NK-92 (cell line): ENCODE results near the gene NMRK2.
"Not testable (repeated sequence)": the region's sequence is repeated elsewhere in the genome, so short reads cannot be mapped to it uniquely, and the experiment has no call there.

Experiments
- DNase-seq: peaks from one replicate; lab custom pipeline; 2025; ENCODE audit not compliant: unreplicated experiment; lab: John Stamatoyannopoulos, UW

The NMRK2 gene

DNA sequence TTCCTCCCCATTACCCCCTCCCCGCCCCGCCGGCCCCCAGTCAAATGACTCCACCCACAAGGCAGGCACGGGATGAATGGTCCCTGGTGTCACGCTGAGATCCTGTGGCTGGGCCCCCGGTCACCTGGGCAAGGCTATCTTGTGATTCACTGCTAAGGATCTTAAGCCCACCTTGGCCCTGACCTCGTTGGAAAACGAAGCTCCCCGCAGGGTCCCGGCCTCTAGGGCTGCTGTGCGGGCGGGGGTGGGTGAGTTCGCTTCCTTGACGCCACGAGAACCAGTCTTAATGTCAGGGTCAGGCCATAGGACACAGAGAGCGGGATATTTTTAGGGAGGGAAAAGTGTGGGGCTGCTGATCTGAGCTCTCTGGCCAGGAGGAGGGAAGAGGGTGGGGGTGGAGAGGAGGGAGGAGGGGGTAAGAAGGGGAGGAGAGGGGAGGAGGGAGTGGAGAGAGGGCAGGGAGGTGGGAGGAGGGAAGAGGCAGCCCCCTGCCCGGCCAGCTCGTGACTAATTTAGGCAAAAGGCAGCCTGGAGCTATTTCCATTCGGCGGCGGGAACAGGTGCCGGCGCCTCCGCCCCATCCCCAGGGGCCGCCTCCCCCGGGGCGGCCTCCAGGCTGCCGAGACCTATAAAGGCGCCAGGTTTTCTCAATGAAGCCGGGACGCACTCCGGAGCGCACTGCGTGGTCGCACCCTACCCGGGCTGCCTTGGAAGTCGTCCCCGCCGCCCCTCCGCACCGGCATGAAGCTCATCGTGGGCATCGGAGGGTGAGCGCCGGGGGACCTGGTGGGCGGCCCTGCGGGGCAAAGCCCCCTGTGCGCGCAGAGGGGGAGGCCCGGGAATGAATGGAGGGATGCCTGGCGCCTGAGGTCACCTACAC, at the start of gene NMRK2:
Gene NMRK2, plus strand, starts transcription at position 139 of the 880 bp plus-strand sequence. Its CDS starts 603 bp downstream, at position 742.
- DNase-seq = no peak

- DNase-seq = no peak
Measured at GRCh38 chr19:3890591-3890990, 42.3 kb upstream of the NMRK2 start.

DNA sequence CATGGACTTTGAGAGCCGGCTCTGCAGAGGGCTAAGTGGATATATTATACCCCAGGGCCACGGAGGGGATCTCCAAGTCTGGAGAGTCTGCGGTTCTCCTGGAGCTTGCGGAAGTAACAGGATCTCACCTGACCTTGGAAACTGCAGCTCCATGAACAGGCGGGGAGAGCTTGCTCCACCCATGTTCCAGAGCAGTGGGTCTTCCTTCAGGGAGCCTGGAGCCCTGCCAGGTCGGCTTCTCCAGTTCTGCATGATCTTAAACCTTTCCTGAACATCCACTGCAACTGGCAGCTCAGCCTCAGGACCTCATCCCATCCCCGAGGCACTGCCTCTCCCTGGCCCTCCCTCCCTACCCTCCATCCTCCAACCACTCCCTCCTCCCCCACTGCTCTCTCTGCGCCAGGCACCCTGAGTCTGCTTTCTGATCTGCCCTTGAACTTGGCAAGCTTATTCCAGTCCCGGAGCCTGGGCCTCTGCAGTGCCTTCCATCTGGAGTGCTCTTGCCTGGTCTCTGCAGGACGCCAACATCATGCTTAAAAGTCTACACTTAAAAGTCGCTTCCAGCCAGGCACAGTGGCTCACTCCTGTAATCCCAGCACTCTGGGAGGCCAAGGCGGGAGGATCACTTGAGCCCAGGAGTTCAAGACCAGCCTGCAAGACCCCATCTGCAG, 39.2 kb upstream of the NMRK2 start:
- no peak for DNase-seq

DNA sequence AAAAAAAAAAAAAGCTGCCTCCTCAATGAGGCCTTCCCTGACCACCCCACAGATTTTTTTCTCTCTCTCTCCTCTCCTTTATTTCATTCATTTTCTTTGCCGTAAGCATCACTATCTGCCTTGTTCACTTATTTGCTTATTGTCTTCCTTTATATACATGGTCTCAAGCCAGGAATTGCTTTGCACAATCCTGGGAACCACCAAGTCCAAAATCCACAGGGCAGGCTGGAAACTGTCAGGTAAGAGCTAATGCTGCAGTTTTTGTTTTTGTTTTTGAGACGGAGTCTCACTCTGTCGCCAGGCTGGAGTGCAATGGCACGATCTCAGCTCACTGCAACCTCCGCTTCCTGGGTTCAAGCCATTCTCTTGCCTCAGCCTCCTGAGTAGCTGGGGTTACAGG, 37.9 kb upstream of the NMRK2 start:
- DNase-seq = not testable (repeated sequence)

- no peak for DNase-seq
Measured at GRCh38 chr19:3895788-3896187, 37.1 kb upstream of the NMRK2 start.

GRCh38 chr19:3897936-3898335, 34.9 kb upstream of the NMRK2 start:
- DNase-seq = no peak

GRCh38 chr19:3898426-3898825, 34.4 kb upstream of the NMRK2 start:
- no peak for DNase-seq

GRCh38 chr19:3899531-3900294, 33.2 kb upstream of the NMRK2 start:
- no peak for DNase-seq

DNA sequence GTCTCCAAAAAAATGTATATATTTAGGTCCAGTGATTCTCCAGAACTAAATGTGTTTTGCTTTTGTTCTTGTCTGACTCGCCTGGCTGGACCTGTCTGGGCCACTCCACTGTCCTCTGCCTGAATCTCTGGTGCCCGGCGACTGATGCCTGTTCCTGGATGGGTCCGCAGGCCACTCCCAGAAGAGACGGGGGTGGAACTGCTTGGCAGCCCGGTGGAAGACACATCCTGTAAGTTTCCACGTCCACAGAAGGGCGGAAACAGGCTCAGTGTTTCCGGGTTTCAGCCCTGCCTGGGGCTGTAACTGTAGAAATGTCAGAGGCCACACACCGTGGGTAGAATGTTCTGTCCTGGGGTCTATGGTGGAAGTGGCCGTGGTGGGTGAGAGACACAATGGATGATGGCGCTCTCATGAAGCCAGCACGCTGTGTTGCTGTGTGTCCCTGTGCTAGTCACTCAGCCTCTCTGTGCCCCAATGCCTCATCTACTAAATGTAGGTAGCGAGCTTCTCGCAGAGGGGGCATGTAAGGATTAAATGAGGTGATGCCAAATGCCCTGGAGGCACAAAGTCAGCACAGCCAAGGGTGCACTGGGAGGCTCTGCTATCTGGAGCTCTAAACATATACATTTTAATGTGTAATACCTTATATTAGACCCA, 30.4 kb upstream of the NMRK2 start:
- no peak for DNase-seq

DNA sequence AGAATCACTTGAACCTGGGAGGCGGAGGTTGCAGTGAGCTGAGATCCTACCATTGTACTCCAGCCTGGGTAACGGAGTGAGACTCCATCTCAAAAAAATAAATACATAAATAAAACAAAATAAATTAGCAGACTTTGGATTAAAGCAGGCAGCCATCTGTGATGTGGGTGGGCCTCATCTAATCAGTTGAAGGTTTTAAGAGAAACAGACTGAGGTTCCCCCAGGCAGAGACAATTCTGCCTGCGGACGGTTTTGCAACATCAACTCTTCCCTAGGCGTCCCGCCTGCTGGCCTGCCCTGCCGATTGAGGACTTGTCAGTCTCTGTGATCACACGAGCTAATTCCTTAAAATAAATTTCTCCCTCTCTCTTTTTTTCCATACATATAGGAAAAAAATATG, 28.6 kb upstream of the NMRK2 start:
- DNase-seq = no peak

GRCh38 chr19:3907626-3908265, 25.1 kb upstream of the NMRK2 start:
- no peak for DNase-seq

DNA sequence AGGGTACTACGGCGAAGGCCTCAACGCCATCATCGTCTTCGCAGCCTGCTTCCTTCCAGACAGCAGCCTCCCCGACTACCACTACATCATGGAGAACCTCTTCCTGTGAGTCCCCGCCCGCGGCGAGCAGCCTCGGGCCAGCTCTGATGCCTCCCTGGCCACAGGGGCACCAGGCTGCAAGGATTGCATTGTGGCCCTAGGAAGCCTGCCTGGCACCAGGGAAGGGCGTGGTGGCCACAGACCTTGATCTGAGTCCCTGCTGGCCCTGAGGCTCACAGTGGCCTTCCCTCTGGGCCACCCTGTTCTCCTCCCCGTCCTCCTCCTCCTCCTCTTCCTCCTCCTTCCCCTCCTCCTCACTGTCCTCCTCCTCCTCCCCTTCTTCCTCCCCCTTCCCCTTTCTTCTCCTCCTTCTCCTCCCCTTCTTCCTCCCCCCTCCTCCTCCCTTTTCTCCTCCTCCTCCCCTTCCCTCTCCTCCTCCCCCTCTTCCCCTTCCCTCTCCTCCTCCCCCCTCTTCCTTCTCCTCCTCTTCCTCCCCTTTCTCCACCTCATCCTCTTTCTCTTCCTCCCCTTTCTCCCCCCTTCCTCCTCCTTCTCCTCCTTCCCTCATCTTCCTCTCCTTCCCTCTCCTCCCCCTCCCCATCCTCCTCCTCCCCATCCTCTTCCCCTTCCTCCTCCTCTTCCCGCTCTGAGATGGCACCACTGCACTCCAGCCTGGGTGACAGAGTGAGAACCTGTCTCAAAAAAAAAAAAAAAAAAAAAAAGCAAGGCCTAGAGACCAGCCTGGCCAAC, 24.4 kb upstream of the NMRK2 start:
- no peak for DNase-seq

DNA sequence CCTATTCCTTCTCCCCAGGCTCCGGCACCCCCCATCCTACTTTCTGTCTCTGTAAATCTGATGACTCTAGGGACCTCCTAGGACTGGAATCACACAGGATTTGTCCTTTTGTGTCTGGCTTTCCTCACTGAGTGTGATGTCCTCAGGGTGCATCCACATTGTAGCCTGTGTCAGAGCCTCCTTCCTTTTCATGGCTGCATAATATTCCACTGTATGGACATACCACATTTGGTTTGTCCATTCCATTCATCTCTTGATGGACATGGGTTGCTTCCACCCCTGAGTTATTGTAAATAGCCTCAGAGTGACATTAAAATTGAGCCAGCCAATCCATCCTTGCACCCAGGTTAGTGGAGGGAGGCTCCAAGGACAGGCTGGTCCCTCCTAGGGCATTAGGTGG, 22.8 kb upstream of the NMRK2 start:
- DNase-seq = no peak

DNA sequence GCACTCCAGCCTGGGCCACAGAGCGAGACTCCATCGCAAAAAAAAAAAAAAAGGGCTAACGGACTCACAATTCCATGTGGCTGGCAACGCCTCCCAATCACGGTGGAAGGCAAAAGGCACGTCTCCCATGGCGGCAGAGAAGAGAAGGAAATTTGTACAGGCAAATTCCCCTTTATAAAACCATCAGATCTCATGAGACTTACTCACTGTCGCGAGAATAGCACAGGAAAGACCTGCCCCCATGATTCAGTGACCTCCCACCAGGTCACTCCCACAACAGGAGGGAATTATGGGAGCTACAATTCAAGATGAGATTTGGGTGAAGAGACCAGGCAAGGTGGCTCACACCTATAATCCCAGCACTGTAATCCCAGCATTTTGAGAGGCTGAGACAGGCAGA, 18.7 kb upstream of the NMRK2 start:
- no peak for DNase-seq

DNA sequence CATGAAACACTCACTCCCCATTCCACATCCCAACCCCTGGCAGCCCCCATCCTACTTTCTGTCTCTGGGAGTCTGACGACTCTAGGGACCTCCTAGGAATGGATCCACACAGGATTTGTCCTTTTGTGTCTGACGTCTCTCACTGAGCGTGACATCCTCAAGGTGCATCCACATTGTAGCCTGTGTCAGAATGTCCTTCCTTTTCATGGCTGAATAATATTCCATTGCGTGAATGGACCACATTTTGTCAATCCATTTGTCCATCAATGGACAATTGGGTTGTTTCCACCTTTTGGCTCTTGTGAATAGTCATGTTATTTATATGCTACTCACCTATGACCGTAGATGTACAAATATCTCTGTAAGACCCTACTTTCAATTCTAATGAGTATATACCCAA, 16.8 kb upstream of the NMRK2 start:
- no peak for DNase-seq

- no peak for DNase-seq
Measured at GRCh38 chr19:3919793-3920192, 13.1 kb upstream of the NMRK2 start.

- no peak for DNase-seq
Measured at GRCh38 chr19:3923096-3923758, 9.6 kb upstream of the NMRK2 start.

DNA sequence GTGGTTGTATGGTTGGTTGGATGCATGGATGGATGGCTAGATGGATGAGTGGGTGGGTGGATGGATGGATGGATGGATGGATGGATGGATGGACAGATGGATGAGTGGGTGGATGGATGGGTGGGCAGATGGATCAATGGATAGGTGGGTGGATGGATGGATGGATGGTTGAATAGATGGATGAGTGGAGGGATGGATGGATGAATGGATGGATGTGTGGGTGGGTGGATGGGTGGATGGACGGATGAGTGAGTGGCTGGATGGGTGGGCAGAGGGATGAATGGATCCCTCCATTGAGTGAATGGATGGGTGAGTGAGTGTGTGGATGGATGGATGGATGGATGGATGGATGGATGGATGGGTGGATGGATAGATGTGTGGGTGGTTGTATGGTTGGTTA, 9.0 kb upstream of the NMRK2 start:
- no peak for DNase-seq

DNA sequence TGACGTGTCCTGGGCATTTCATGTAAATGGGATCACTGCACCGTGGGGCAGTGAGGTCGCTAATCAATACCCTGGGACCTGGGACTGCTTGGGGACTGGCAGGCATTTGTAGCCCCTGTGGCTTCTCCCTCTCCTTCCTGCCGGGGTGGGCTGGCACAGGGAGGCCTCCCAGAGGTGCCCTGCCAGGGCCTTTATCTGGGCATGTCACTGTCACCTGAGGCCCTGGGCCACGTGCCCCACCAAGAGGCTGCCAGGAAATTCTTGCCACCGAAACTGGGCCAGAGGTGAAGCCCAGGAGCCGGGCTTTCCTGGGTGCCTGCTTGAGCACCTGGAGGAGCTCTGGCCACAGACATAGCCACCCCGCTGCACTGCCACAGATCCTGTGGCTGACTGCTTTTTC, 1.8 kb upstream of the NMRK2 start:
- DNase-seq = no peak
